SU-DHL-6 (cell line): Measurements from ENCODE around the gene SKP1.

Source experiments
- EZH2phosphoT487 ChIP-seq: fragments of 200-600 bp; sonication (generic), shearing (Covaris generic); conservative IDR thresholded peaks from 2 replicates; pipeline ENCODE4 v1.6.1; 2018; ENCODE audit warnings: mild to moderate bottlenecking, antibody characterized with exemption, low read length, moderate library complexity, mixed read lengths
- TF ChIP-seq, protein P1 (sequence below): fragments of 200-600 bp; sonication (generic); IDR thresholded peaks from one replicate; pipeline ENCODE4 v1.5.1; 2017; ENCODE audit warnings: antibody characterized with exemption, mild to moderate bottlenecking, low read length, moderate library complexity; ENCODE audit not compliant: insufficient read depth, poor library complexity, severe bottlenecking

DNA sequence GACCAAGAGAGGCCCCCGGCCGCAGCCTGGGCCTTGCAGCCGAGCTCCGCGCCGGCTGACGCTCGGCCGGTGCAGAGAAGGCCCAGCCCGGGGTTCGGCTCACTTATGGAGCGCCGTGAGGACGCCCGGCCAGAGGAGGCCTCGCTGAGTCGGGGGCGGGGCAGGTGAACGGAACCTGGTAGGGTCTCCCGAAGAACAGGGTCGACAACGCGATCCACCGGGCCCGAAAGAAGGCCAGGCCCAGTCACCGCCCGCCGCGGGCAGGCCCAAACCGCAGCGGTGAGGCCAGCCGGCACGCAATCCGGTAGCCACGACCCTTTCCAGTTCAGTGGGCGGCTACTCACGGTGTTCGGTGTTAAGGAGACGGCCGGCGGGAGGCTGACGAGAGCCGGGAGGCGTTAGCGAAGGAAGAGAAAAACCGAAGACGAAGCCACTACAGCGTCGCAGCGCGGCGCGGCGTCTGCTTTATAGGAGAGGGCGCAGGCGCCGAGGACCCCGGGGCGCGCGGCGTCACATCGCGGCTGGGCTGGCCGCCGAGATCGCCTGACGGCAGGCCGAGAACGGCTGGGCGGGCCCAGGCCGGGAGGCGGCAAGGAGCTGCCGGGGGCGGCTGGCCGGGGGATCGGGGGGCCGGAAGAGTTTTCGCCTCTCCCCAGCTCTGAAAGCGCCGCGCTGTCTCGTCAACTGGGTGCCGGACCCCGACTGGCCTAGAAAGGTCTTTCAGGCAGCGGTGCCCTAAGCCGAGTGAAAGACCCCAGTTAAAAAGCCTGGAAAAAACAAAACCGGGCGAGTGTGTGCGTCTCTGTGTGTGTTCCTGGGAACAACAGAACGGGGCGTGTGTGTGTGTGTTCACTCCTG lies at the start of gene SKP1:
- TF ChIP-seq, protein P1, sequence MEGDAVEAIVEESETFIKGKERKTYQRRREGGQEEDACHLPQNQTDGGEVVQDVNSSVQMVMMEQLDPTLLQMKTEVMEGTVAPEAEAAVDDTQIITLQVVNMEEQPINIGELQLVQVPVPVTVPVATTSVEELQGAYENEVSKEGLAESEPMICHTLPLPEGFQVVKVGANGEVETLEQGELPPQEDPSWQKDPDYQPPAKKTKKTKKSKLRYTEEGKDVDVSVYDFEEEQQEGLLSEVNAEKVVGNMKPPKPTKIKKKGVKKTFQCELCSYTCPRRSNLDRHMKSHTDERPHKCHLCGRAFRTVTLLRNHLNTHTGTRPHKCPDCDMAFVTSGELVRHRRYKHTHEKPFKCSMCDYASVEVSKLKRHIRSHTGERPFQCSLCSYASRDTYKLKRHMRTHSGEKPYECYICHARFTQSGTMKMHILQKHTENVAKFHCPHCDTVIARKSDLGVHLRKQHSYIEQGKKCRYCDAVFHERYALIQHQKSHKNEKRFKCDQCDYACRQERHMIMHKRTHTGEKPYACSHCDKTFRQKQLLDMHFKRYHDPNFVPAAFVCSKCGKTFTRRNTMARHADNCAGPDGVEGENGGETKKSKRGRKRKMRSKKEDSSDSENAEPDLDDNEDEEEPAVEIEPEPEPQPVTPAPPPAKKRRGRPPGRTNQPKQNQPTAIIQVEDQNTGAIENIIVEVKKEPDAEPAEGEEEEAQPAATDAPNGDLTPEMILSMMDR: no peak
- no peak for TF ChIP-seq EZH2phosphoT487
